GM12878 (cell line): ENCODE data around the gene ZFAND2B. TPM values are rescaled to one million over a fixed set of nuclear protein-coding genes. Genes with fewer than 3 reads are reported as not detected.

Experiments
- ASH2L ChIP-seq: fragments of 300-600, 200-600 bp; sonication (generic); IDR thresholded peaks from 2 replicates; pipeline ENCODE4 v1.6.1; 2017; ENCODE audit warnings: low read depth, mild to moderate bottlenecking, borderline replicate concordance
- EGR1 ChIP-seq, 2 experiments: IDR thresholded peaks; 1 replicate in 1 of 2; 2 replicates in 1 of 2; pipeline ENCODE4 v1.6.1; 2011 to 2012; ENCODE audit warnings: low read depth in 2 of 2, low read length in 2 of 2, borderline replicate concordance in 1 of 2, mild to moderate bottlenecking in 1 of 2, moderate library complexity in 1 of 2
- EP300 ChIP-seq, 2 experiments: fragments of 150-350 bp in 1 of 2; IDR thresholded peaks; 2 replicates each; pipeline ENCODE4 v1.6.1; 2011 to 2012; ENCODE audit warnings: low read depth in 2 of 2, low read length in 2 of 2, borderline replicate concordance in 1 of 2, improper control_type of control experiment in 1 of 2, inconsistent platforms in 1 of 2; ENCODE audit not compliant: control insufficient read depth in 1 of 2
- GABPA ChIP-seq: IDR thresholded peaks from 2 replicates; pipeline ENCODE4 v1.6.1; 2014; ENCODE audit warnings: antibody characterized with exemption, low read depth, mild to moderate bottlenecking, inconsistent platforms
- IKZF1 ChIP-seq: fragments of 450-650 bp; conservative IDR thresholded peaks from 2 replicates; pipeline ENCODE4 v1.6.1; 2017; ENCODE audit warnings: antibody characterized with exemption, mild to moderate bottlenecking
- IRF4 ChIP-seq: IDR thresholded peaks from 2 replicates; pipeline ENCODE4 v1.6.1; 2011; ENCODE audit warnings: low read depth, low read length
- KDM1A ChIP-seq: fragments of 200-600 bp; sonication (generic); IDR thresholded peaks from 2 replicates; pipeline ENCODE4 v1.6.1; 2016; ENCODE audit warnings: borderline replicate concordance
- MEF2A ChIP-seq: IDR thresholded peaks from 2 replicates; pipeline ENCODE4 v1.6.1; 2011; ENCODE audit warnings: low read depth, mild to moderate bottlenecking, low read length, moderate library complexity; ENCODE audit not compliant: insufficient read depth
- NBN ChIP-seq: fragments of 450-650 bp; IDR thresholded peaks from 2 replicates; pipeline ENCODE4 v1.6.1; 2016
- RB1 ChIP-seq: fragments of 450-650 bp; formaldehyde crosslinking; IDR thresholded peaks from 2 replicates; pipeline ENCODE4 v1.6.1; 2017; ENCODE audit warnings: mild to moderate bottlenecking, borderline replicate concordance
- RELA ChIP-seq: fragments of 450-650 bp; IDR thresholded peaks from 2 replicates; pipeline ENCODE4 v1.8.0; 2014; ENCODE audit warnings: borderline replicate concordance; ENCODE audit not compliant: partially characterized antibody
- SMAD1 ChIP-seq: fragments of 450-650 bp; IDR thresholded peaks from 2 replicates; pipeline ENCODE4 v1.6.1; 2018; ENCODE audit warnings: mild to moderate bottlenecking, low read depth; ENCODE audit not compliant: partially characterized antibody
- SMC3 ChIP-seq: IDR thresholded peaks from 2 replicates; pipeline ENCODE4 v1.6.1; 2011; ENCODE audit warnings: low read length, improper control_type of control experiment, borderline replicate concordance
- SUZ12 ChIP-seq: fragments of 200-600 bp; sonication (generic); IDR thresholded peaks from one replicate; pipeline ENCODE4 v1.6.1; 2018; ENCODE audit warnings: antibody characterized with exemption, mild to moderate bottlenecking; ENCODE audit not compliant: unreplicated experiment
- TBL1XR1 ChIP-seq: IDR thresholded peaks from 2 replicates; pipeline ENCODE4 v1.6.1; 2012; ENCODE audit warnings: low read depth, low read length, improper control_type of control experiment
- TCF12 ChIP-seq: IDR thresholded peaks from 2 replicates; pipeline ENCODE4 v1.6.1; 2011; ENCODE audit warnings: low read depth, mild to moderate bottlenecking, low read length
- TCF3 ChIP-seq: IDR thresholded peaks from 2 replicates; pipeline ENCODE4 v1.6.1; 2012; ENCODE audit warnings: low read depth, mild to moderate bottlenecking, low read length, borderline replicate concordance; ENCODE audit not compliant: insufficient read depth
- TCF7 ChIP-seq: IDR thresholded peaks from 2 replicates; pipeline ENCODE4 v1.6.1; 2014; ENCODE audit warnings: antibody characterized with exemption, borderline replicate concordance
- ZNF24 ChIP-seq: fragments of 450-650 bp; IDR thresholded peaks from 2 replicates; pipeline ENCODE4 v1.6.1; 2017; ENCODE audit warnings: antibody characterized with exemption, mild to moderate bottlenecking
- ZSCAN29 ChIP-seq: fragments of 450-650 bp; IDR thresholded peaks from 2 replicates; pipeline ENCODE4 v1.6.1; 2017; ENCODE audit warnings: mild to moderate bottlenecking, moderate library complexity
- polyA plus RNA-seq, 11 experiments: library from polyadenylated mRNA; depleted of rRNA in 4 of 11; unstranded in 6 of 11; stranded (reverse) in 5 of 11; fragments of >200 nt; fragmentation: Nextera tagmentation in 4 of 11; fragmentation: Illumina TruSeq in 1 of 11; extraction: Ambion mirVana in 4 of 11; extraction: Trizol in 1 of 11; gene quantifications; 1 replicate in 1 of 11; 2 replicates in 10 of 11; pipeline versions ENCODE4 v1.2.1 to v1.2.3, GENCODE V29; 2011 to 2016; ENCODE audit warnings: inconsistent platforms in 2 of 11, missing spikeins in 2 of 11, low read depth in 1 of 11
- total RNA-seq, 4 experiments: library from RNA; depleted of rRNA in 3 of 4; stranded (reverse); fragments of >200 nt in 3 of 4; fragmentation: Illumina TruSeq in 1 of 4; extraction: Trizol in 1 of 4; gene quantifications; 2 replicates each; pipeline versions ENCODE4 v1.2.1 to v1.2.3, GENCODE V29; 2013 to 2021
- TF ChIP-seq, protein P1 (sequence below): IDR thresholded peaks from 2 replicates; pipeline ENCODE4 v1.6.1; 2012; ENCODE audit warnings: improper control_type of control experiment, low read depth, low read length; ENCODE audit not compliant: insufficient replicate concordance
- TF ChIP-seq, protein P2 (sequence below): fragments of 450-650 bp; IDR thresholded peaks from 2 replicates; pipeline ENCODE4 v1.6.1; 2017; ENCODE audit warnings: mild to moderate bottlenecking, moderate library complexity

ZFAND2B gene
- total and polyA plus RNA-seq, 10 of the 15 experiments (the other 5 are each of a cell fraction or from before 2014, with no cell fraction given) = 5.4 to 28.1 (median 22.4) TPM

DNA sequence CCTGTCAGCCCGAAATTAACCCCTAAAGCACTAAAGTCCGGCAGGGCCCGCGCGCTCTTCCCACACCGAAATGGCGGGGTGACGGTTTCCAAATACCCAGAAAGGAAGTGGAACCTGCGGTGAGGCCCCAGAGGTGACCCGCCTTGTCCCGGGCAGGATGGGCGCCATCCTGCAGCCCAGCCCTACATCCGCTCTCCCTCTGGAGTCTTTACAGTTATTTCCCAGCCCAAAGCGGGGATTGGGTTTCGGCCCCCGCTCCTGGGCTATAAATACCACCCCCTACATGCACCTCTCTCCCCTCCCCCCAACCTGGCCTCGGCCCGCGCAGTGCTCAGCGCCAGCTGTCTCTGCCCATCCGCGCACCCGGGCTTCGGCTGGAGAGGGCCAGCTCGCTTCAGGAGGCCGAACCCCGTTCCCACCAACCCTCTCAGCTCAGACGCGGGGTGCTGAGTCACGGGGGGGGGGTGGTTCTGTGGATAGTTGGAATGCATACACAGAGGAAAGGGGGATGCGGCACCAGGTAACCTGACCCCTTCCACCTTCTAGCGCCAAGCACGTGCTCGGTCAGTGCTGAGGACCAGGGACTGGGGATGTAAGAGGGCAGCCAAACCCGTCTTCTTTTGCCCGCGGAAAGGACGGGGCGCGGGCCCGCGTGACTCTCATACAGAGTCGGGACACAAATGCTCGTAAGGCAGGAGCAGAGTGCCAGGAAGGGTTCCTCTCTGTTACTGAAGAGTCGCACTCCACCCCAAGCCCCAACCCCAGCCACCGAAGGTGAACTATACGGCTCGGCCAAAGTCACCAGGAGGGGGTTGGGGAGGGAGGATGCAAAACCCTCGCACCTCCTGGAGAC lies 46.5 kb downstream of the ZFAND2B start, which contains the start of gene TUBA4B (continued):
- TF ChIP-seq, protein P1, sequence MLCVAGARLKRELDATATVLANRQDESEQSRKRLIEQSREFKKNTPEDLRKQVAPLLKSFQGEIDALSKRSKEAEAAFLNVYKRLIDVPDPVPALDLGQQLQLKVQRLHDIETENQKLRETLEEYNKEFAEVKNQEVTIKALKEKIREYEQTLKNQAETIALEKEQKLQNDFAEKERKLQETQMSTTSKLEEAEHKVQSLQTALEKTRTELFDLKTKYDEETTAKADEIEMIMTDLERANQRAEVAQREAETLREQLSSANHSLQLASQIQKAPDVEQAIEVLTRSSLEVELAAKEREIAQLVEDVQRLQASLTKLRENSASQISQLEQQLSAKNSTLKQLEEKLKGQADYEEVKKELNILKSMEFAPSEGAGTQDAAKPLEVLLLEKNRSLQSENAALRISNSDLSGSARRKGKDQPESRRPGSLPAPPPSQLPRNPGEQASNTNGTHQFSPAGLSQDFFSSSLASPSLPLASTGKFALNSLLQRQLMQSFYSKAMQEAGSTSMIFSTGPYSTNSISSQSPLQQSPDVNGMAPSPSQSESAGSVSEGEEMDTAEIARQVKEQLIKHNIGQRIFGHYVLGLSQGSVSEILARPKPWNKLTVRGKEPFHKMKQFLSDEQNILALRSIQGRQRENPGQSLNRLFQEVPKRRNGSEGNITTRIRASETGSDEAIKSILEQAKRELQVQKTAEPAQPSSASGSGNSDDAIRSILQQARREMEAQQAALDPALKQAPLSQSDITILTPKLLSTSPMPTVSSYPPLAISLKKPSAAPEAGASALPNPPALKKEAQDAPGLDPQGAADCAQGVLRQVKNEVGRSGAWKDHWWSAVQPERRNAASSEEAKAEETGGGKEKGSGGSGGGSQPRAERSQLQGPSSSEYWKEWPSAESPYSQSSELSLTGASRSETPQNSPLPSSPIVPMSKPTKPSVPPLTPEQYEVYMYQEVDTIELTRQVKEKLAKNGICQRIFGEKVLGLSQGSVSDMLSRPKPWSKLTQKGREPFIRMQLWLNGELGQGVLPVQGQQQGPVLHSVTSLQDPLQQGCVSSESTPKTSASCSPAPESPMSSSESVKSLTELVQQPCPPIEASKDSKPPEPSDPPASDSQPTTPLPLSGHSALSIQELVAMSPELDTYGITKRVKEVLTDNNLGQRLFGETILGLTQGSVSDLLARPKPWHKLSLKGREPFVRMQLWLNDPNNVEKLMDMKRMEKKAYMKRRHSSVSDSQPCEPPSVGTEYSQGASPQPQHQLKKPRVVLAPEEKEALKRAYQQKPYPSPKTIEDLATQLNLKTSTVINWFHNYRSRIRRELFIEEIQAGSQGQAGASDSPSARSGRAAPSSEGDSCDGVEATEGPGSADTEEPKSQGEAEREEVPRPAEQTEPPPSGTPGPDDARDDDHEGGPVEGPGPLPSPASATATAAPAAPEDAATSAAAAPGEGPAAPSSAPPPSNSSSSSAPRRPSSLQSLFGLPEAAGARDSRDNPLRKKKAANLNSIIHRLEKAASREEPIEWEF = no peak
- TF ChIP-seq EP300 (IDR thresholded peaks at IDR 0.05; ENCODE audit: borderline replicate concordance in 1 of 2, control insufficient read depth in 1 of 2, low read depth in 2 of 2, low read length in 2 of 2) = 0 out of 4 replicates have a peak, but pooled peaks of 1 of the 2 experiments have one; percentile 37
- no peak for TF ChIP-seq TCF3
- TF ChIP-seq NBN = peak; percentile 55
- TF ChIP-seq ZSCAN29 = no peak
- TF ChIP-seq ZNF24 = no peak
- no peak for TF ChIP-seq TBL1XR1
- no peak for TF ChIP-seq MEF2A
- no peak for TF ChIP-seq SMAD1
- no peak for TF ChIP-seq KDM1A
- no peak for TF ChIP-seq EGR1 (IDR thresholded peaks at IDR 0.05; ENCODE audit: borderline replicate concordance in 1 of 2, low read depth in 2 of 2, low read length in 2 of 2)
- no peak for TF ChIP-seq SUZ12
- no peak for TF ChIP-seq TCF7
- TF ChIP-seq ASH2L = no peak
- TF ChIP-seq IRF4 = no peak
- TF ChIP-seq TCF12 = no peak
- TF ChIP-seq RELA = no peak
- TF ChIP-seq RB1 = no peak
- TF ChIP-seq, protein P2, sequence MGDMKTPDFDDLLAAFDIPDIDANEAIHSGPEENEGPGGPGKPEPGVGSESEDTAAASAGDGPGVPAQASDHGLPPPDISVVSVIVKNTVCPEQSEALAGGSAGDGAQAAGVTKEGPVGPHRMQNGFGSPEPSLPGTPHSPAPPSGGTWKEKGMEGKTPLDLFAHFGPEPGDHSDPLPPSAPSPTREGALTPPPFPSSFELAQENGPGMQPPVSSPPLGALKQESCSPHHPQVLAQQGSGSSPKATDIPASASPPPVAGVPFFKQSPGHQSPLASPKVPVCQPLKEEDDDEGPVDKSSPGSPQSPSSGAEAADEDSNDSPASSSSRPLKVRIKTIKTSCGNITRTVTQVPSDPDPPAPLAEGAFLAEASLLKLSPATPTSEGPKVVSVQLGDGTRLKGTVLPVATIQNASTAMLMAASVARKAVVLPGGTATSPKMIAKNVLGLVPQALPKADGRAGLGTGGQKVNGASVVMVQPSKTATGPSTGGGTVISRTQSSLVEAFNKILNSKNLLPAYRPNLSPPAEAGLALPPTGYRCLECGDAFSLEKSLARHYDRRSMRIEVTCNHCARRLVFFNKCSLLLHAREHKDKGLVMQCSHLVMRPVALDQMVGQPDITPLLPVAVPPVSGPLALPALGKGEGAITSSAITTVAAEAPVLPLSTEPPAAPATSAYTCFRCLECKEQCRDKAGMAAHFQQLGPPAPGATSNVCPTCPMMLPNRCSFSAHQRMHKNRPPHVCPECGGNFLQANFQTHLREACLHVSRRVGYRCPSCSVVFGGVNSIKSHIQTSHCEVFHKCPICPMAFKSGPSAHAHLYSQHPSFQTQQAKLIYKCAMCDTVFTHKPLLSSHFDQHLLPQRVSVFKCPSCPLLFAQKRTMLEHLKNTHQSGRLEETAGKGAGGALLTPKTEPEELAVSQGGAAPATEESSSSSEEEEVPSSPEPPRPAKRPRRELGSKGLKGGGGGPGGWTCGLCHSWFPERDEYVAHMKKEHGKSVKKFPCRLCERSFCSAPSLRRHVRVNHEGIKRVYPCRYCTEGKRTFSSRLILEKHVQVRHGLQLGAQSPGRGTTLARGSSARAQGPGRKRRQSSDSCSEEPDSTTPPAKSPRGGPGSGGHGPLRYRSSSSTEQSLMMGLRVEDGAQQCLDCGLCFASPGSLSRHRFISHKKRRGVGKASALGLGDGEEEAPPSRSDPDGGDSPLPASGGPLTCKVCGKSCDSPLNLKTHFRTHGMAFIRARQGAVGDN = no peak
- TF ChIP-seq SMC3 = no peak
- peak; percentile 87 for TF ChIP-seq IKZF1
- no peak for TF ChIP-seq GABPA
